Liver (tissue), 9 donors: ENCODE measurements around the gene CRB1. TPM values are rescaled to one million over a fixed set of nuclear protein-coding genes. Genes with fewer than 3 reads are reported as not detected.

Experiments used
- DNase-seq: peaks from one replicate; pipeline ENCODE4 v3.0.0-alpha.2; 2017; ENCODE audit warnings: low spot score
- H3K27ac ChIP-seq, 2 donors: one replicate each; pipeline ENCODE4 v1.7.0; 2013; ENCODE audit warnings: inconsistent platforms in 2 of 2, low read length in 2 of 2, control low read depth in 1 of 2, low read depth in 1 of 2, mild to moderate bottlenecking in 1 of 2
- H3K27me3 ChIP-seq, 4 donors: one replicate each; pipeline versions ENCODE4 v1.6.1 to v1.7.0; 2013; ENCODE audit warnings: low read length in 3 of 4, inconsistent platforms in 1 of 4, mild to moderate bottlenecking in 1 of 4, moderate library complexity in 1 of 4; ENCODE audit not compliant: control insufficient read depth in 4 of 4, insufficient read depth in 4 of 4
- H3K36me3 ChIP-seq, 4 donors: one replicate each; pipeline versions ENCODE4 v1.6.1 to v1.7.0; 2013; ENCODE audit warnings: low read length in 3 of 4, mild to moderate bottlenecking in 3 of 4, low read depth in 1 of 4, moderate library complexity in 1 of 4; ENCODE audit not compliant: control insufficient read depth in 4 of 4, insufficient read depth in 3 of 4
- H3K4me1 ChIP-seq, 4 donors: one replicate each; pipeline versions ENCODE4 v1.6.1 to v1.7.0; 2013; ENCODE audit warnings: low read length in 3 of 4, mild to moderate bottlenecking in 3 of 4, moderate library complexity in 1 of 4; ENCODE audit not compliant: control insufficient read depth in 4 of 4, insufficient read depth in 4 of 4
- H3K4me3 ChIP-seq, 3 donors: one replicate each; pipeline versions ENCODE4 v1.6.1 to v1.7.0; 2013; ENCODE audit warnings: low read length in 3 of 3, control low read depth in 1 of 3, low read depth in 1 of 3, mild to moderate bottlenecking in 1 of 3
- H3K9ac ChIP-seq, 2 donors: one replicate each; pipeline ENCODE4 v1.7.0; 2013; ENCODE audit warnings: low read length in 2 of 2, mild to moderate bottlenecking in 2 of 2, moderate library complexity in 2 of 2, control low read depth in 1 of 2, low read depth in 1 of 2
- H3K9me3 ChIP-seq, 4 donors: one replicate each; pipeline versions ENCODE4 v1.6.1 to v1.7.0; 2013; ENCODE audit warnings: low read length in 3 of 4; ENCODE audit not compliant: control insufficient read depth in 4 of 4
- EGR1 ChIP-seq, 2 donors: IDR thresholded peaks; 2 replicates each; pipeline ENCODE4 v1.6.1; 2016 to 2018; ENCODE audit warnings: antibody characterized with exemption in 2 of 2, low read depth in 2 of 2
- FOXA1 ChIP-seq: IDR thresholded peaks from 2 replicates; pipeline ENCODE4 v1.6.1; 2016; ENCODE audit warnings: antibody characterized with exemption
- FOXA2 ChIP-seq: IDR thresholded peaks from 2 replicates; pipeline ENCODE4 v1.6.1; 2016; ENCODE audit warnings: antibody characterized with exemption
- GABPA ChIP-seq, 2 donors: IDR thresholded peaks in 1 of 2; conservative IDR thresholded peaks in 1 of 2; 2 replicates each; pipeline ENCODE4 v1.6.1; 2016; ENCODE audit warnings: antibody characterized with exemption in 2 of 2, mild to moderate bottlenecking in 1 of 2, moderate library complexity in 1 of 2
- HNF4A ChIP-seq, 2 donors: conservative IDR thresholded peaks; 2 replicates each; pipeline ENCODE4 v1.6.1; 2016; ENCODE audit warnings: antibody characterized with exemption in 2 of 2, mild to moderate bottlenecking in 2 of 2
- HNF4G ChIP-seq: IDR thresholded peaks from 2 replicates; pipeline ENCODE4 v1.6.1; 2016; ENCODE audit warnings: antibody characterized with exemption
- JUND ChIP-seq, 2 donors: IDR thresholded peaks; 2 replicates each; pipeline ENCODE4 v1.6.1; 2016; ENCODE audit warnings: antibody characterized with exemption in 2 of 2
- MAX ChIP-seq: IDR thresholded peaks from 2 replicates; pipeline ENCODE4 v1.6.1; 2016; ENCODE audit warnings: antibody characterized with exemption
- NR2F2 ChIP-seq: IDR thresholded peaks from 2 replicates; pipeline ENCODE4 v1.6.1; 2016; ENCODE audit warnings: antibody characterized with exemption
- RAD21 ChIP-seq, 2 donors: IDR thresholded peaks; 2 replicates each; pipeline ENCODE4 v1.6.1; 2016; ENCODE audit warnings: antibody characterized with exemption in 2 of 2, mild to moderate bottlenecking in 2 of 2
- REST ChIP-seq: IDR thresholded peaks from 2 replicates; pipeline ENCODE4 v1.6.1; 2016; ENCODE audit warnings: antibody characterized with exemption, mild to moderate bottlenecking
- RXRA ChIP-seq, 2 donors: IDR thresholded peaks; 2 replicates each; pipeline ENCODE4 v1.6.1; 2017 to 2018; ENCODE audit warnings: antibody characterized with exemption in 2 of 2, mild to moderate bottlenecking in 1 of 2
- SP1 ChIP-seq: IDR thresholded peaks from 2 replicates; pipeline ENCODE4 v1.6.1; 2018; ENCODE audit warnings: antibody characterized with exemption, mild to moderate bottlenecking
- TAF1 ChIP-seq: conservative IDR thresholded peaks from 2 replicates; pipeline ENCODE4 v1.6.1; 2016; ENCODE audit warnings: antibody characterized with exemption, mild to moderate bottlenecking
- YY1 ChIP-seq: IDR thresholded peaks from 2 replicates; pipeline ENCODE4 v1.6.1; 2016; ENCODE audit warnings: antibody characterized with exemption, mild to moderate bottlenecking
- ZBTB33 ChIP-seq: IDR thresholded peaks from 2 replicates; pipeline ENCODE4 v1.6.1; 2016; ENCODE audit warnings: antibody characterized with exemption
- WGBS: extraction: QIAGEN DNeasy Blood & Tissue Kit; methylation state at CpG from one replicate; pipeline ENCODE4 v1.1.7; 2013; 5-methylcytosine and 5-hydroxymethylcytosine counted together
- polyA plus RNA-seq, 2 donors: library from polyadenylated mRNA; stranded (reverse) in 1 of 2; unstranded in 1 of 2; fragments of 200-250 nt in 1 of 2; fragments of >200 nt in 1 of 2; fragmentation: Nextera tagmentation in 1 of 2; extraction: Ambion mirVana in 1 of 2; gene quantifications; one replicate each; pipeline versions ENCODE4 v1.2.1 to v1.2.3, GENCODE V29; 2013 to 2015
- total RNA-seq, 2 donors: library from RNA; depleted of rRNA; stranded (reverse); fragments of >200 nt; gene quantifications; one replicate each; pipeline ENCODE4 v1.2.3, GENCODE V29; 2014
- TF ChIP-seq, protein P1 (sequence below): IDR thresholded peaks from 2 replicates; pipeline ENCODE4 v1.6.1; 2016; ENCODE audit warnings: antibody characterized with exemption
- TF ChIP-seq, protein P2 (sequence below): fragments of 150-350 bp; IDR thresholded peaks from 2 replicates; pipeline ENCODE4 v1.5.1; 2017; ENCODE audit warnings: improper control_type of control experiment, low read depth, low read length; ENCODE audit not compliant: missing input control
- donor health status: healthy.
- donor health status: healthy.
- donor health status: healthy.
- donor health status: healthy.
- donor health status: healthy.

The CRB1 gene
- total and polyA plus RNA-seq, 4 donors, result 5.1 TPM; not detected in 3

DNA sequence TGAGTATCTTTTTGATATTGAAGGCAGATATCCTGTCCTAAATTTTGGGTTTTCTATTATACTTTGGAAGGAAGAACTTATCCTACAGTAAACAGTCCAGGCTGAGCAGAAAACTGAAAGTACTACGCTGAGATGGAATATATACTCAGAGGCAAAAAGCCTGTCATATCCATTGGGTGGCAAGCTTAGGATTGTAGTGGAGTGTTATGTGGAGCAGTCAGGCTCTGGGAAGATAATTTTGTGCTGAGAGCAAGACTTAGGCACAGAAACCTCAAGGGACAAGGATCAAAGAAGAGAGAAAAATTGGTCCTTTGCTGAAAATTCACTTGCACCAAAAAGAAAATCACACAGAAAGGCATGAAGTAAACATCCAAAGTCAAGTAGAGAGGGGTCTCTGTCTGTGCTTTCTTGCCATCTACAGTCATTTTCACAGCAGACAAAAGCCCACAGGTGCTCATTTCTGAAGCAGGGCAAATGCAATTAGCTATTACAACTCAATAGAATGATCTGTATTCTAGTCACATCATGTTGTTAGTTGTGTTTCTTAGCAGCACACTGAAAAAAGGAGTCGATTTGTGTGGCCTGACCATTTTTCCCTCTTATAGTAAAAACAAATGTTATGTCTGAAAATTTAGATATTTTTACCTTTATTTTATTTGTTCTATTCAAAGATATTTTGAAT is 38.5 kb downstream of the CRB1 start:
- Histone ChIP-seq H3K27me3 (no peaks in the 10 kb centered on the region), H3K27ac (no peak overlapping the region), H3K4me1 (no peaks in the 10 kb centered on the region), H3K4me3 (no peak overlapping the region), H3K9ac (no peak overlapping the region), H3K9me3 (no peaks in the 10 kb centered on the region), H3K36me3 (no peaks in the 10 kb centered on the region)
- TF ChIP-seq JUND (IDR thresholded peaks at IDR 0.05) (no peak), RXRA (IDR thresholded peaks at IDR 0.05) (no peak), HNF4A (conservative IDR thresholded peaks at IDR 0.05) (no peak), ZBTB33 (no peak), MAX (no peak), NR2F2 (no peak), FOXA2 (no peak), TAF1 (no peak), SP1 (no peak), GABPA (IDR thresholded peaks at IDR 0.05 in 1 of 2, conservative IDR thresholded peaks at IDR 0.05 in 1 of 2) (no peak), YY1 (no peak), FOXA1 (no peak), HNF4G (no peak), RAD21 (IDR thresholded peaks at IDR 0.05) (no peak), REST (no peak), EGR1 (IDR thresholded peaks at IDR 0.05; ENCODE audit: low read depth in 2 of 2) (no peak)
- TF ChIP-seq, protein P1, sequence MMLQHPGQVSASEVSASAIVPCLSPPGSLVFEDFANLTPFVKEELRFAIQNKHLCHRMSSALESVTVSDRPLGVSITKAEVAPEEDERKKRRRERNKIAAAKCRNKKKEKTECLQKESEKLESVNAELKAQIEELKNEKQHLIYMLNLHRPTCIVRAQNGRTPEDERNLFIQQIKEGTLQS, result no peak
- TF ChIP-seq, protein P2, sequence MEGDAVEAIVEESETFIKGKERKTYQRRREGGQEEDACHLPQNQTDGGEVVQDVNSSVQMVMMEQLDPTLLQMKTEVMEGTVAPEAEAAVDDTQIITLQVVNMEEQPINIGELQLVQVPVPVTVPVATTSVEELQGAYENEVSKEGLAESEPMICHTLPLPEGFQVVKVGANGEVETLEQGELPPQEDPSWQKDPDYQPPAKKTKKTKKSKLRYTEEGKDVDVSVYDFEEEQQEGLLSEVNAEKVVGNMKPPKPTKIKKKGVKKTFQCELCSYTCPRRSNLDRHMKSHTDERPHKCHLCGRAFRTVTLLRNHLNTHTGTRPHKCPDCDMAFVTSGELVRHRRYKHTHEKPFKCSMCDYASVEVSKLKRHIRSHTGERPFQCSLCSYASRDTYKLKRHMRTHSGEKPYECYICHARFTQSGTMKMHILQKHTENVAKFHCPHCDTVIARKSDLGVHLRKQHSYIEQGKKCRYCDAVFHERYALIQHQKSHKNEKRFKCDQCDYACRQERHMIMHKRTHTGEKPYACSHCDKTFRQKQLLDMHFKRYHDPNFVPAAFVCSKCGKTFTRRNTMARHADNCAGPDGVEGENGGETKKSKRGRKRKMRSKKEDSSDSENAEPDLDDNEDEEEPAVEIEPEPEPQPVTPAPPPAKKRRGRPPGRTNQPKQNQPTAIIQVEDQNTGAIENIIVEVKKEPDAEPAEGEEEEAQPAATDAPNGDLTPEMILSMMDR, result no peak
- DNase-seq, result no peak
- 84% methylated on average over 2 of the region's 2 CpGs for WGBS
